ENCODE data around the gene CDK9.
A peak's percentile ranks its signal among the peaks of the same experiment; 100 is the strongest.

The CDK9 gene

DNA sequence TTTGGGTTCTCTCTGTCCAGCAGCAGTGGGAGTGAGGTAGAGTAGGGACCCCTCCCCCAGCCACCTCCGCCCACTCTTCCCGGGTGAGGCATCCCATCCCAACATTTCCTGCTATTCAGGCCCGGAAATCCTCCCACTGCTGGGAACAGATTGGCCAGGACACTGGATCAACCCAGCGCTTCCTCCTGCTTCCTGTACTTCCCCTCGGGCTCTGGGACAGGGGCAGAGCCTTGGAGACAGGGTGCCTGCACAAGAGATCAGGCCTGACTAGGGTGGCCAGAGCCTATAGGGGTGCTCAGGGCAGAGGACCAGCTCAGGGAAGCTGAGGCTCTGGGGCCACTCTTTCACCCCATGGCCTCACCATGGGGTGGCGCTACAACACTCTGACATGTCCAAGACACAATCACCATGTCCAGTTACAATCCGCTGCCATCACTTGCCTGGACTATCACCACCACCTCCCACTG, 21.9 kb upstream of the CDK9 start:
- Histone ChIP-seq H3K27ac (ENCODE audit: low read depth, low read length) (no peak overlapping the region), H3K4me3 (ENCODE audit: low read length) (no peak overlapping the region), H3K9me3 (ENCODE audit: insufficient read depth, low read depth, low read length) (no peaks in the 10 kb centered on the region), H3K9ac (ENCODE audit: low read depth, low read length) (no peak overlapping the region), H3K27me3 (ENCODE audit: insufficient read depth, low read length) (no peaks in the 10 kb centered on the region), H3K4me1 (ENCODE audit: insufficient read depth, low read length) (peaks cover 13% of the 10 kb centered on the region), H3K36me3 (ENCODE audit: insufficient read depth, low read length) (no peaks in the 10 kb centered on the region)
- WGBS, result 57% methylated on average over 7 of the region's 7 CpGs

- H3K4me1 ChIP-seq (ENCODE audit: insufficient read depth, low read length), result peaks cover 19% of the 10 kb centered on the region
- 81% methylated on average over 1 of the region's 1 CpG for WGBS
- no peak overlapping the region for H3K27ac ChIP-seq (ENCODE audit: low read depth, low read length)
- H3K27me3 ChIP-seq (ENCODE audit: insufficient read depth, low read length), result no peaks in the 10 kb centered on the region
- H3K4me3 ChIP-seq (ENCODE audit: low read length), result no peak overlapping the region
- H3K9me3 ChIP-seq (ENCODE audit: insufficient read depth, low read depth, low read length), result no peaks in the 10 kb centered on the region
- H3K9ac ChIP-seq (ENCODE audit: low read depth, low read length), result no peak overlapping the region
- no peaks in the 10 kb centered on the region for H3K36me3 ChIP-seq (ENCODE audit: insufficient read depth, low read length)
Observed at GRCh38 chr9:127765418-127765817, 20.4 kb upstream of the CDK9 start.

GRCh38 chr9:127767410-127767809, 18.4 kb upstream of the CDK9 start:
- WGBS, result 91% methylated on average over 3 of the region's 3 CpGs
- Histone ChIP-seq H3K9ac (ENCODE audit: low read depth, low read length) (no peak overlapping the region), H3K36me3 (ENCODE audit: insufficient read depth, low read length) (no peaks in the 10 kb centered on the region), H3K4me3 (ENCODE audit: low read length) (no peak overlapping the region), H3K27me3 (ENCODE audit: insufficient read depth, low read length) (no peaks in the 10 kb centered on the region), H3K27ac (ENCODE audit: low read depth, low read length) (no peak overlapping the region), H3K9me3 (ENCODE audit: insufficient read depth, low read depth, low read length) (no peaks in the 10 kb centered on the region), H3K4me1 (ENCODE audit: insufficient read depth, low read length) (peaks cover 11% of the 10 kb centered on the region)

DNA sequence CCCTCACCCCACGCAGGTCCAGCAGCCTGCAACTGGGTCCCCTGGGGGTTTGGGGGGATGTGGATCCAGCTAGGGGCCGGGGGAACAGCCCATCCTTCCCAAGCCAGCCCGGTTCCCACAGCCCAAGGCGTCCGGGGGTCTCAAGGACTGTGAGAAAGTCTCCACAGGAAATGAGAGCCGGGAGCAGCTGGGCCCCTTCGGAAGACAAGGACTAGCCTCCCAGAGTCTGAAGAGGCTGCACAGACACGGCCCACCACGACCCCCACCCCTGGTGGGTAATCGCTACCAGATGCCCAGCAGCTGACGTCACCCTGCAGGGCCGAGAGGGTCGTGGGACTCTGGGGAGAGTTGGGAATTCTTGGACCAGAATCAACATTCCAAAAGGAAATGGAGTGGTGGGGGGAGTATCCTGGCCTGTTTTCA, 17.9 kb upstream of the CDK9 start:
- Histone ChIP-seq H3K27me3 (ENCODE audit: insufficient read depth, low read length) (no peaks in the 10 kb centered on the region), H3K9ac (ENCODE audit: low read depth, low read length) (no peak overlapping the region), H3K27ac (ENCODE audit: low read depth, low read length) (no peak overlapping the region), H3K4me3 (ENCODE audit: low read length) (no peak overlapping the region), H3K9me3 (ENCODE audit: insufficient read depth, low read depth, low read length) (no peaks in the 10 kb centered on the region), H3K4me1 (ENCODE audit: insufficient read depth, low read length) (peaks cover 9% of the 10 kb centered on the region; the same call in 1 of the 2 replicates), H3K36me3 (ENCODE audit: insufficient read depth, low read length) (no peaks in the 10 kb centered on the region)
- WGBS, result 61% methylated on average over 12 of the region's 13 CpGs

- WGBS, result 86% methylated on average over 8 of the region's 8 CpGs
- no peak overlapping the region for H3K9ac ChIP-seq (ENCODE audit: low read depth, low read length)
Observed at GRCh38 chr9:127768698-127769097, 17.1 kb upstream of the CDK9 start.

DNA sequence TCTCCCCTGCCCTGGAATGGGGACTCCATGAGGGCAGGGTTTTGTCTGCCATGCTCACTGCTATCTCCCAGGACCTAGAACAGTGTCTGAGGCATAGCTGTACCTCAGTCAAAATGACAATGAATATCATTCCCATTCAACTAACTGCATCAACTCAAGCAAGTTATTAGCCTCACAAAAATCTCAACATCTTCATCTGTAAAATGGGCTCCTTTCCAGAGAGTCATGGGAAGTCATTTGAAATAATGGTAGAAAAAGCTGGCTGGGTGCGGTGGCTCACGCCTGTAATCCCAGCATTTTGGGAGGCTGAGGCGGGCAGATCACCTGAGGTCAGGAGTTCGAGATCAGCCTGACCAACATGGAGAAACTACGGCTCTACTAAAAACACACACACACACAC, 16.7 kb upstream of the CDK9 start:
- 95% methylated on average over 5 of the region's 5 CpGs for WGBS

More at GRCh38 chr9:127768698-127769097, 17.1 kb upstream of the CDK9 start:
- Histone ChIP-seq H3K9me3 (ENCODE audit: insufficient read depth, low read depth, low read length) (no peaks in the 10 kb centered on the region), H3K36me3 (ENCODE audit: insufficient read depth, low read length) (no peaks in the 10 kb centered on the region), H3K27ac (ENCODE audit: low read depth, low read length) (no peak overlapping the region), H3K4me3 (ENCODE audit: low read length) (no peak overlapping the region), H3K4me1 (ENCODE audit: insufficient read depth, low read length) (peaks cover 9% of the 10 kb centered on the region; the same call in 1 of the 2 replicates), H3K27me3 (ENCODE audit: insufficient read depth, low read length) (no peaks in the 10 kb centered on the region)

DNA sequence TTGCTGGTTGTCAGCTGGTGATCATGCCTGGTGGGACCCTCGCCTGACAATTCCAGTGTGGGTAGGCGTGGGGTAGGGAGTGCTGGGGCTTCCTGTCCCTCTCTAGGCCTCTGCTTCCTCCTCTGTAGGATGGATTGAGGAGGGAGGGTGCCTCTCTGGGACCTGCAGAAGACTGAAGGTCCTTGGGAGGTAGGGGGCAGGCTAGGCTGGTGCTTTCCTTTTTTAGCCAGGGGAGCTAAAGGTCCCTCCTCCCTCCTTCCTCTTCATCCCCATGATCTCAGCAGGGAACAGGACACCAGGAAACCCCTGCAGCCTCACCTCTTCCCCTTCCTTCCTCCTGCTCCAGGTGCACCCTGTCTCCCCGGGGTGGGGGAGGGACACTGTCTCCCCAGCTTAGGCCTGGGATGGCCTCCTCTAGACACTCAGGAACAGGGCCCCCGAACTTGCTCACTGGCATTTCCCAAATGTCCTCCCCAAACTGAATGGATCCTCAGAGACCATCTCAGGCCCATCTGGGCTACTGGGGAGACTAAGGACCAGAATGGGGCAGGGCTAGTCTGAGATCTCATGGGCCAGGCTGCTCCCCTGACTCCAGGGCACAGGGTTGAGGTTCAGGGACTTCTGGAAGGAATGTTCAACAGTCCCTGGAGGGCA, 15.8 kb upstream of the CDK9 start:
- Histone ChIP-seq H3K9ac (ENCODE audit: low read depth, low read length) (no peak overlapping the region), H3K27me3 (ENCODE audit: insufficient read depth, low read length) (no peaks in the 10 kb centered on the region), H3K9me3 (ENCODE audit: insufficient read depth, low read depth, low read length) (no peaks in the 10 kb centered on the region), H3K27ac (ENCODE audit: low read depth, low read length) (no peak overlapping the region), H3K4me3 (ENCODE audit: low read length) (no peak overlapping the region), H3K36me3 (ENCODE audit: insufficient read depth, low read length) (no peaks in the 10 kb centered on the region), H3K4me1 (ENCODE audit: insufficient read depth, low read length) (peaks cover 9% of the 10 kb centered on the region; the same call in 1 of the 2 replicates)
- WGBS, result 87% methylated on average over 4 of the region's 4 CpGs

More for the DNA sequence above, 16.7 kb upstream of the CDK9 start:
- H3K4me1 ChIP-seq (ENCODE audit: insufficient read depth, low read length), result peaks cover 9% of the 10 kb centered on the region; the same call in 1 of the 2 replicates
- no peak overlapping the region for H3K27ac ChIP-seq (ENCODE audit: low read depth, low read length)
- no peaks in the 10 kb centered on the region for H3K27me3 ChIP-seq (ENCODE audit: insufficient read depth, low read length)
- no peaks in the 10 kb centered on the region for H3K9me3 ChIP-seq (ENCODE audit: insufficient read depth, low read depth, low read length)
- no peak overlapping the region for H3K4me3 ChIP-seq (ENCODE audit: low read length)
- no peaks in the 10 kb centered on the region for H3K36me3 ChIP-seq (ENCODE audit: insufficient read depth, low read length)
- H3K9ac ChIP-seq (ENCODE audit: low read depth, low read length), result no peak overlapping the region

- Histone ChIP-seq H3K9me3 (ENCODE audit: insufficient read depth, low read depth, low read length) (no peaks in the 10 kb centered on the region), H3K9ac (ENCODE audit: low read depth, low read length) (no peak overlapping the region), H3K27ac (ENCODE audit: low read depth, low read length) (no peak overlapping the region), H3K36me3 (ENCODE audit: insufficient read depth, low read length) (no peaks in the 10 kb centered on the region), H3K27me3 (ENCODE audit: insufficient read depth, low read length) (no peaks in the 10 kb centered on the region), H3K4me1 (ENCODE audit: insufficient read depth, low read length) (peaks cover 9% of the 10 kb centered on the region; the same call in 1 of the 2 replicates), H3K4me3 (ENCODE audit: low read length) (peak overlapping the region; percentile 67)
- 60% methylated on average over 3 of the region's 3 CpGs for WGBS
Observed at GRCh38 chr9:127770583-127770904, 15.3 kb upstream of the CDK9 start.

DNA sequence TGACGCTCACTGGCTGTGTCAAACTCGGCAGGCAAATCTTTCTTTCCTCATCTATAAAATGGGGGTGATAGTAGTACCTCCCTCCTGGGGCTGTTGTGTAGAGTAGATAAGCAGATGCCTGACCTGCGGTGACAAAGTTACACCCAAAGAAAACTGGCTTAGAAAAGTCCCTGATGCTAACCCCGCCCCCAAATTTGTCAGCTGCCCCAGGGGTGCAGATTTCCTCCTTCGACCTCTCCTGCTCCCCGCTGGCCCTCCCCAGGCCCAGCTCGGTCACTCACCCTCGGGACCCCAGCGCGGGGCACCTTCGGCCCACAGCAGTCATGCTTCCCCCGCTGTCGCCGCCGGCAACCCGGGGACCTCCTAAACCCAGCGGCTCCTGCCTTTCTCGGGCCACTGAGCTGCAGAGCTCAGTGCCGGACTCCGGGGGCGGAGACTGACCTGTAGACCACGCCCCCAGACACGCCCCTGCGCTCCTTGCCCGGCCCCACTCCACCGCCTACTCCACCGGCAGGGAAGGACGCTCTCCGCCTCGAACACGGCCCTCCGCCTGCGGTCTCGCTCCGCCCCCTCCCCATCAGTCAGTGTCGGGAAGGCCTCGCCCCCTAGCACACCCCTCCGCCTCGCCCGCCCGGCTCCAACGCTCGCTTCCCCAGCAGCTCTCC, 14.8 kb upstream of the CDK9 start:
- H3K27me3 ChIP-seq (ENCODE audit: insufficient read depth, low read length), result no peaks in the 10 kb centered on the region
- H3K4me1 ChIP-seq (ENCODE audit: insufficient read depth, low read length), result peaks cover 9% of the 10 kb centered on the region; the same call in 1 of the 2 replicates
- H3K36me3 ChIP-seq (ENCODE audit: insufficient read depth, low read length), result no peaks in the 10 kb centered on the region
- H3K9ac ChIP-seq (ENCODE audit: low read depth, low read length), result no peak overlapping the region
- peak overlapping the region; percentile 67 for H3K4me3 ChIP-seq (ENCODE audit: low read length)
- 2% methylated on average over 41 of the region's 43 CpGs for whole genome bisulfite sequencing
- no peaks in the 10 kb centered on the region for H3K9me3 ChIP-seq (ENCODE audit: insufficient read depth, low read depth, low read length)
- no peak overlapping the region for H3K27ac ChIP-seq (ENCODE audit: low read depth, low read length)

GRCh38 chr9:127771570-127772189, 14.2 kb upstream of the CDK9 start:
- Histone ChIP-seq H3K4me3 (ENCODE audit: low read length) (peak overlapping the region; percentile 48), H3K36me3 (ENCODE audit: insufficient read depth, low read length) (no peaks in the 10 kb centered on the region), H3K27ac (ENCODE audit: low read depth, low read length) (no peak overlapping the region), H3K27me3 (ENCODE audit: insufficient read depth, low read length) (no peaks in the 10 kb centered on the region), H3K9ac (ENCODE audit: low read depth, low read length) (no peak overlapping the region), H3K4me1 (ENCODE audit: insufficient read depth, low read length) (peaks cover 13% of the 10 kb centered on the region), H3K9me3 (ENCODE audit: insufficient read depth, low read depth, low read length) (no peaks in the 10 kb centered on the region)
- 7% methylated on average over 18 of the region's 19 CpGs for WGBS

GRCh38 chr9:127772603-127773002, 13.2 kb upstream of the CDK9 start:
- H3K4me1 ChIP-seq (ENCODE audit: insufficient read depth, low read length), result peaks cover 13% of the 10 kb centered on the region
- H3K9ac ChIP-seq (ENCODE audit: low read depth, low read length), result no peak overlapping the region
- H3K4me3 ChIP-seq (ENCODE audit: low read length), result no peak overlapping the region
- H3K36me3 ChIP-seq (ENCODE audit: insufficient read depth, low read length), result no peaks in the 10 kb centered on the region
- H3K27ac ChIP-seq (ENCODE audit: low read depth, low read length), result no peak overlapping the region
- H3K27me3 ChIP-seq (ENCODE audit: insufficient read depth, low read length), result no peaks in the 10 kb centered on the region
- 98% methylated on average over 5 of the region's 5 CpGs for WGBS
- H3K9me3 ChIP-seq (ENCODE audit: insufficient read depth, low read depth, low read length), result no peaks in the 10 kb centered on the region

All from HUES64 (cell line).